Stimulated activated CD4-positive, alpha-beta T cell treated with anti-CD3 and anti-CD28 coated beads, TNF-alpha, amount 100 ng/mL, for 48 hours (primary cell): ENCODE data around the gene SLC25A21.
"Not testable (repeated sequence)": the region's sequence is repeated elsewhere in the genome, so short reads cannot be mapped to it uniquely, and the experiment has no call there.

ENCODE experiments used
- DNase-seq, 3 donors: peaks; one replicate each; pipeline ENCODE4 v3.0.0-alpha.2; 2020; ENCODE audit warnings: low read depth in 3 of 3

Gene SLC25A21

GRCh38 chr14:36863271-36863670 lies 309.1 kb downstream of the SLC25A21 start:
- no peak for DNase-seq

GRCh38 chr14:36862237-36862636 lies 310.2 kb downstream of the SLC25A21 start:
- not testable (repeated sequence) for DNase-seq

GRCh38 chr14:36860831-36861230 lies 311.6 kb downstream of the SLC25A21 start:
- DNase-seq: no peak

- DNase-seq: no peak
Observed at GRCh38 chr14:36859119-36859518, 313.3 kb downstream of the SLC25A21 start.

GRCh38 chr14:36857842-36858445 lies 314.5 kb downstream of the SLC25A21 start:
- DNase-seq: no peak

- DNase-seq: no peak
Observed at GRCh38 chr14:36857136-36857535, 315.3 kb downstream of the SLC25A21 start.

- DNase-seq: no peak
Observed at GRCh38 chr14:36856095-36856878, 316.1 kb downstream of the SLC25A21 start.

- DNase-seq: no peak
Observed at GRCh38 chr14:36855396-36855795, 317.0 kb downstream of the SLC25A21 start.

- no peak for DNase-seq
Observed at GRCh38 chr14:36852981-36853691, 319.3 kb downstream of the SLC25A21 start.

- DNase-seq: no peak
Observed at GRCh38 chr14:36848213-36848612, 324.2 kb downstream of the SLC25A21 start.

- DNase-seq: no peak
Observed at GRCh38 chr14:36847366-36847765, 325.0 kb downstream of the SLC25A21 start.

GRCh38 chr14:36845356-36846012 lies 326.9 kb downstream of the SLC25A21 start:
- DNase-seq: no peak

GRCh38 chr14:36844443-36845195 lies 327.8 kb downstream of the SLC25A21 start:
- no peak for DNase-seq

- DNase-seq: no peak
Observed at GRCh38 chr14:36843410-36843809, 329.0 kb downstream of the SLC25A21 start.

- DNase-seq: no peak
Observed at GRCh38 chr14:36835128-36835527, 337.3 kb downstream of the SLC25A21 start.

- DNase-seq: no peak
Observed at GRCh38 chr14:36834293-36834692, 338.1 kb downstream of the SLC25A21 start.

GRCh38 chr14:36829547-36829946 lies 342.9 kb downstream of the SLC25A21 start:
- no peak for DNase-seq

- DNase-seq: no peak
Observed at GRCh38 chr14:36827861-36828260, 344.5 kb downstream of the SLC25A21 start.

- no peak for DNase-seq
Observed at GRCh38 chr14:36826614-36827013, 345.8 kb downstream of the SLC25A21 start.

- no peak for DNase-seq
Observed at GRCh38 chr14:36824854-36825253, 347.6 kb downstream of the SLC25A21 start.

GRCh38 chr14:36823651-36824050 lies 348.8 kb downstream of the SLC25A21 start:
- DNase-seq: no peak
